DOHH2 (cell line): ENCODE results near the gene KRTAP12-4.

Source experiments
- H3F3A ChIP-seq: fragments of 200-600 bp; sonication (generic), shearing (Covaris generic); 2 replicates; pipeline ENCODE4 v1.6.0; 2016; ENCODE audit warnings: antibody characterized with exemption, mild to moderate bottlenecking; ENCODE audit not compliant: control insufficient read depth, insufficient read depth
- H3K27ac ChIP-seq: fragments of 200-600 bp; sonication (generic); 2 replicates; pipeline ENCODE4 v1.5.1; 2014; ENCODE audit warnings: low read depth, mild to moderate bottlenecking, low read length, moderate library complexity
- H3K27me3 ChIP-seq: fragments of 200-600 bp; sonication (generic); 2 replicates; pipeline ENCODE4 v1.6.1; 2014; ENCODE audit warnings: mild to moderate bottlenecking, low read length, mixed read lengths; ENCODE audit not compliant: control insufficient read depth
- H3K36me3 ChIP-seq: fragments of 200-600 bp; sonication (generic); 2 replicates; pipeline ENCODE4 v1.6.1; 2014; ENCODE audit warnings: mild to moderate bottlenecking, low read length, moderate library complexity, mixed read lengths; ENCODE audit not compliant: control insufficient read depth
- H3K4me1 ChIP-seq: fragments of 200-600 bp; sonication (generic); 2 replicates; pipeline ENCODE4 v1.6.1; 2014; ENCODE audit warnings: mild to moderate bottlenecking, low read length, mixed read lengths; ENCODE audit not compliant: control insufficient read depth
- H3K4me2 ChIP-seq: fragments of 200-600 bp; sonication (generic); 2 replicates; pipeline ENCODE4 v1.6.0; 2014; ENCODE audit warnings: mild to moderate bottlenecking, low read length, moderate library complexity
- H3K4me3 ChIP-seq: fragments of 200-600 bp; sonication (generic); 2 replicates; pipeline ENCODE4 v1.5.1; 2014; ENCODE audit warnings: mild to moderate bottlenecking, low read length, mixed read lengths
- H3K79me2 ChIP-seq: fragments of 200-600 bp; sonication (generic); 2 replicates; pipeline ENCODE4 v1.6.1; 2014; ENCODE audit warnings: mild to moderate bottlenecking, low read length, mixed read lengths; ENCODE audit not compliant: control insufficient read depth
- H3K9me2 ChIP-seq: fragments of 200-600 bp; sonication (generic); replicated peaks from 2 replicates; pipeline ENCODE4 v1.6.1; 2014; ENCODE audit warnings: mild to moderate bottlenecking, low read length, mixed read lengths; ENCODE audit not compliant: control insufficient read depth
- H3K9me3 ChIP-seq: fragments of 200-600 bp; sonication (generic); 2 replicates; pipeline ENCODE4 v1.6.1; 2014; ENCODE audit warnings: antibody characterized with exemption, low read length, mixed read lengths; ENCODE audit not compliant: control insufficient read depth, insufficient read depth
- H4K20me1 ChIP-seq: fragments of 200-600 bp; sonication (generic); 2 replicates; pipeline ENCODE4 v1.6.0; 2014; ENCODE audit warnings: low read depth, mild to moderate bottlenecking, antibody characterized with exemption, low read length, moderate library complexity; ENCODE audit not compliant: control insufficient read depth, insufficient read depth
- EZH2phosphoT487 ChIP-seq: fragments of 200-600 bp; sonication (generic); IDR thresholded peaks from 2 replicates; pipeline ENCODE4 v1.6.1; 2017; ENCODE audit warnings: borderline replicate concordance, mild to moderate bottlenecking, antibody characterized with exemption, low read length, moderate library complexity, mixed read lengths
- TF ChIP-seq, protein P1 (sequence below): fragments of 200-600 bp; sonication (generic); IDR thresholded peaks from one replicate; pipeline ENCODE4 v1.5.1; 2014; ENCODE audit warnings: antibody characterized with exemption, mild to moderate bottlenecking, low read depth, low read length; ENCODE audit not compliant: poor library complexity, severe bottlenecking

The KRTAP12-4 gene

DNA sequence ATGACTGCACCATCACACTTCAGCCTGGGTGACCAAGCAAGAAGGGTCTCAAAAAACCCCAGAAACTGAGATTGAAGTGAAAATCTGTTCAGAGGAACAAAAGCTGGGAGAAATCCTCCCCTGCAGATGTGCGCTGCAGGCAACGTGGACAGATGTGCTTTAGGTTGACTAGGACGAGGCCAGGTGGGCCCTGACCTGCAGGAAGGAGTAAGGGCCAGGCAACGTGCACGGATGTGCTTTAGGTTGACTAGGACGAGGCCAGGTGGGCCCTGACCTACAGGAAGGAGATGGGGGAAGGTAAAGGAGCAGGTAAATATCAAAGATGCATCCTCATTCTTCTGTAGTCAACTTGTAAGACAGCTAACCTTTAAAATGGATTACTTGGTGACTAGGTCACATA is 30.0 kb upstream of the KRTAP12-4 start:
- Histone ChIP-seq H3F3A (no peaks in the 10 kb centered on the region), H3K4me2 (no peak overlapping the region), H4K20me1 (no peaks in the 10 kb centered on the region), H3K36me3 (no peaks in the 10 kb centered on the region), H3K79me2 (no peaks in the 10 kb centered on the region), H3K4me3 (no peak overlapping the region), H3K9me2 (no peaks in the 10 kb centered on the region), H3K27me3 (peaks cover 3% of the 10 kb centered on the region), H3K9me3 (no peaks in the 10 kb centered on the region), H3K4me1 (no peaks in the 10 kb centered on the region), H3K27ac (no peak overlapping the region)
- TF ChIP-seq, protein P1, sequence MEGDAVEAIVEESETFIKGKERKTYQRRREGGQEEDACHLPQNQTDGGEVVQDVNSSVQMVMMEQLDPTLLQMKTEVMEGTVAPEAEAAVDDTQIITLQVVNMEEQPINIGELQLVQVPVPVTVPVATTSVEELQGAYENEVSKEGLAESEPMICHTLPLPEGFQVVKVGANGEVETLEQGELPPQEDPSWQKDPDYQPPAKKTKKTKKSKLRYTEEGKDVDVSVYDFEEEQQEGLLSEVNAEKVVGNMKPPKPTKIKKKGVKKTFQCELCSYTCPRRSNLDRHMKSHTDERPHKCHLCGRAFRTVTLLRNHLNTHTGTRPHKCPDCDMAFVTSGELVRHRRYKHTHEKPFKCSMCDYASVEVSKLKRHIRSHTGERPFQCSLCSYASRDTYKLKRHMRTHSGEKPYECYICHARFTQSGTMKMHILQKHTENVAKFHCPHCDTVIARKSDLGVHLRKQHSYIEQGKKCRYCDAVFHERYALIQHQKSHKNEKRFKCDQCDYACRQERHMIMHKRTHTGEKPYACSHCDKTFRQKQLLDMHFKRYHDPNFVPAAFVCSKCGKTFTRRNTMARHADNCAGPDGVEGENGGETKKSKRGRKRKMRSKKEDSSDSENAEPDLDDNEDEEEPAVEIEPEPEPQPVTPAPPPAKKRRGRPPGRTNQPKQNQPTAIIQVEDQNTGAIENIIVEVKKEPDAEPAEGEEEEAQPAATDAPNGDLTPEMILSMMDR: no peak

DNA sequence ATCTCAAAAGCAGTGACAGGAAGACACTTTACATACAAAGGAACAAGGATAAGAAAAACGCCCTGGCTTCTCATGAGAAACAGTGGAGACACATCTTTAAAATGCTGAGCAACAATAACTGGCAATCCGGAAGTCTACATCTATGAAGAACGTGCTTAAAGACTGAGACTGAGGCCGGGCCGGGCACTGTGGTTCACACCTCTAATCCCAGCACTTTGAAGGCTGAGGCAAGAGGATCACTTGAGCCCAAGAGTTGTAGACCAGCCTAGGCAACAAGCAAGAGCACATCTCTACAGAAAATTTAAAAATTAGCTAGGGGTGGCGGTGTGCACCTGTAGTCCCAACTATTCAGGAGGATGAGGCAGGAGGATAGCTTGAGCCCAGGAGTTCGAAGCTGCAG is 29.6 kb upstream of the KRTAP12-4 start:
- H3K36me3 ChIP-seq: no peaks in the 10 kb centered on the region
- no peaks in the 10 kb centered on the region for H3K9me3 ChIP-seq
- no peaks in the 10 kb centered on the region for H4K20me1 ChIP-seq
- no peak overlapping the region for H3K4me2 ChIP-seq
- peaks cover 3% of the 10 kb centered on the region for H3K27me3 ChIP-seq
- no peak overlapping the region for H3K27ac ChIP-seq
- H3K79me2 ChIP-seq: no peaks in the 10 kb centered on the region
- TF ChIP-seq, protein P1: no peak
- no peak for TF ChIP-seq EZH2phosphoT487
- H3K9me2 ChIP-seq: no peaks in the 10 kb centered on the region
- no peaks in the 10 kb centered on the region for H3K4me1 ChIP-seq
- no peak overlapping the region for H3K4me3 ChIP-seq
- no peaks in the 10 kb centered on the region for H3F3A ChIP-seq

DNA sequence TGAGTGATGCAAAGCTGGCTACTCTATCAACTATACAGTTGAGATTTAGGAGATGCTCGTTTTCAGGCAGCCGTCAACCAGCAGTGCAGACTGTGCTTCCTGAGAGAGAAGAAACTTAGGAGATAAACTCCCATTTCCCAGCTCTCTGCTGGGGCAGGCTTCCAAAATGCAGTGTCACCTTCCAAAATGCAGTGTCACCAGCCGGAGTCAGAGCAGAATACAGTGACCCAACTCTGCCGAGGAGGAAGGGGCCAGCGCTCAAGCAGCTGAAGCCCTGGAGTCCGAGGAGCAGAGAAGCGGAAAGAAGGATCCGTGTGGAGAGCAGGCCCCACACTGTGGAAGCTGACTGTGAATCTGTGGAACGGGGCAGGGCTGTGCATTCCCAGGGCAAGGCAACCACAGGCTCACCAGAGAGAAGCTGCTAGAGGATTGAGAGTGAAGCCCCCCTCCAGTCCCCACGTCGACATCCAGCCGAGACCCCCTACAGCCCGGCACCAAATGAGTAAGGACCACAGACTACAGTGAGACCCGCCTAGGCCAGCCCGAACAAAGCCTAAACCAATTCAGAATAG is 28.2 kb upstream of the KRTAP12-4 start:
- H3K36me3 ChIP-seq: no peaks in the 10 kb centered on the region
- no peak for TF ChIP-seq EZH2phosphoT487
- TF ChIP-seq, protein P1: no peak
- H3K4me1 ChIP-seq: no peaks in the 10 kb centered on the region
- no peaks in the 10 kb centered on the region for H3K9me2 ChIP-seq
- no peak overlapping the region for H3K27ac ChIP-seq
- H3F3A ChIP-seq: no peaks in the 10 kb centered on the region
- H3K27me3 ChIP-seq: peaks cover 3% of the 10 kb centered on the region
- no peak overlapping the region for H3K4me2 ChIP-seq
- H3K9me3 ChIP-seq: no peaks in the 10 kb centered on the region
- no peak overlapping the region for H3K4me3 ChIP-seq
- no peaks in the 10 kb centered on the region for H4K20me1 ChIP-seq
- H3K79me2 ChIP-seq: no peaks in the 10 kb centered on the region
